IMR-90 (cell line): ENCODE measurements around the gene PACSIN2. TPM values are rescaled to one million over a fixed set of nuclear protein-coding genes. Genes with fewer than 3 reads are reported as not detected.

Source experiments
- ATAC-seq: fragments of 200-7000 bp; cut with Tn5 transposase; 2 replicates; pipeline ENCODE4 v1.9.1; 2020; ENCODE audit warnings: low read depth, mild to moderate bottlenecking, moderate library complexity
- BruUV-seq: library from RNA; stranded (reverse); fragments of 400-500 nt; replicated peaks from 2 replicates; lab custom pipeline; 2021; lab: Mats Ljungman, UMichigan
- CTCF ChIA-PET: fragments of 300-600 bp; formaldehyde crosslinking; extraction: SDS; loops from one replicate; lab custom pipeline; 2021; ENCODE audit warnings: antibody characterized with exemption; lab: Yijun Ruan, JAX
- POLR2A ChIA-PET: fragments of 300-600 bp; sonication (Branson Sonifier 250); formaldehyde crosslinking; loops from one replicate; lab custom pipeline; 2022; ENCODE audit warnings: antibody characterized with exemption; ENCODE audit not compliant: unreplicated experiment; lab: Charles Lee
- DNase-seq: peaks from one replicate; pipeline ENCODE4 v3.0.0; 2013
- H2AFZ ChIP-seq: replicated peaks from 2 replicates; pipeline ENCODE3; 2013; ENCODE audit warnings: low read length, mild to moderate bottlenecking; ENCODE audit not compliant: poor library complexity
- H2AK5ac ChIP-seq: 2 replicates; pipeline ENCODE4 v1.6.1; 2013; ENCODE audit warnings: low read depth, low read length, inconsistent platforms
- H2AK9ac ChIP-seq: replicated peaks from 2 replicates; pipeline ENCODE3; 2013; ENCODE audit warnings: mild to moderate bottlenecking, low read depth, low read length, moderate library complexity; ENCODE audit not compliant: poor library complexity
- H2BK120ac ChIP-seq: 2 replicates; pipeline ENCODE4 v1.6.1; 2013; ENCODE audit warnings: low read depth, low read length, inconsistent platforms
- H2BK15ac ChIP-seq: 3 replicates; pipeline ENCODE4 v1.6.1; 2013; ENCODE audit warnings: low read depth, low read length, inconsistent platforms
- H2BK20ac ChIP-seq: 2 replicates; pipeline ENCODE4 v1.6.1; 2013; ENCODE audit warnings: low read depth, mild to moderate bottlenecking, inconsistent platforms, low read length, moderate library complexity
- H2BK5ac ChIP-seq: 2 replicates; pipeline ENCODE4 v1.6.1; 2013; ENCODE audit warnings: mild to moderate bottlenecking, low read depth, low read length, inconsistent platforms; ENCODE audit not compliant: poor library complexity, severe bottlenecking
- H3K14ac ChIP-seq: replicated peaks from 2 replicates; pipeline ENCODE4 v1.6.1; 2013; ENCODE audit warnings: low read depth, low read length, inconsistent platforms
- H3K18ac ChIP-seq: 2 replicates; pipeline ENCODE4 v1.6.1; 2013; ENCODE audit warnings: low read depth, low read length, control low read depth
- H3K23ac ChIP-seq: 2 replicates; pipeline ENCODE4 v1.6.1; 2013; ENCODE audit warnings: low read depth, low read length, inconsistent platforms
- H3K27ac ChIP-seq: 2 replicates; pipeline ENCODE4 v1.5.1; 2013; ENCODE audit warnings: mild to moderate bottlenecking, control low read depth, low read length; ENCODE audit not compliant: insufficient read depth
- H3K27me3 ChIP-seq: 2 replicates; pipeline ENCODE4 v1.6.1; 2013; ENCODE audit warnings: low read length; ENCODE audit not compliant: control insufficient read depth, insufficient read depth
- H3K36me3 ChIP-seq: 2 replicates; pipeline ENCODE4 v1.6.1; 2013; ENCODE audit warnings: low read length, mixed read lengths; ENCODE audit not compliant: control insufficient read depth, insufficient read depth
- H3K4ac ChIP-seq: 2 replicates; pipeline ENCODE4 v1.6.1; 2013; ENCODE audit warnings: low read depth, low read length, inconsistent platforms
- H3K4me1 ChIP-seq: 2 replicates; pipeline ENCODE4 v1.6.1; 2013; ENCODE audit warnings: low read length, mixed read lengths; ENCODE audit not compliant: control insufficient read depth, insufficient read depth
- H3K4me2 ChIP-seq: 2 replicates; pipeline ENCODE4 v1.6.1; 2013; ENCODE audit warnings: low read depth, mild to moderate bottlenecking, control low read depth, low read length, moderate library complexity
- H3K4me3 ChIP-seq: 2 replicates; pipeline ENCODE4 v1.5.1; 2013; ENCODE audit warnings: low read depth, mild to moderate bottlenecking, control low read depth, low read length, moderate library complexity; ENCODE audit not compliant: insufficient read depth
- H3K56ac ChIP-seq: 2 replicates; pipeline ENCODE4 v1.6.1; 2013; ENCODE audit warnings: low read length, inconsistent platforms; ENCODE audit not compliant: insufficient read depth; ENCODE audit errors: extremely low read depth
- H3K79me1 ChIP-seq, 2 experiments: 2 replicates each; pipeline ENCODE4 v1.6.1; 2013; ENCODE audit warnings: low read length in 2 of 2, inconsistent platforms in 1 of 2, low read depth in 1 of 2
- H3K9ac ChIP-seq: 2 replicates; pipeline ENCODE4 v1.6.1; 2013; ENCODE audit warnings: low read depth, low read length, control low read depth
- H3K9me1 ChIP-seq: 2 replicates; pipeline ENCODE4 v1.6.1; 2013; ENCODE audit warnings: low read length, inconsistent platforms; ENCODE audit not compliant: insufficient read depth
- H3K9me3 ChIP-seq: 2 replicates; pipeline ENCODE4 v1.6.1; 2013; ENCODE audit warnings: low read length; ENCODE audit not compliant: control insufficient read depth, insufficient read depth
- H4K20me1 ChIP-seq: 2 replicates; pipeline ENCODE4 v1.6.1; 2013; ENCODE audit warnings: low read length, inconsistent platforms; ENCODE audit not compliant: insufficient read depth
- H4K5ac ChIP-seq: 2 replicates; pipeline ENCODE4 v1.6.1; 2013; ENCODE audit warnings: mild to moderate bottlenecking, low read depth, low read length, control low read depth
- H4K8ac ChIP-seq, 2 experiments: 2 replicates each; pipeline ENCODE4 v1.6.1; 2013; ENCODE audit warnings: low read depth in 2 of 2, low read length in 2 of 2, control low read depth in 1 of 2, inconsistent platforms in 1 of 2
- H4K91ac ChIP-seq: 2 replicates; pipeline ENCODE4 v1.6.1; 2013; ENCODE audit warnings: low read depth, low read length, inconsistent platforms; ENCODE audit not compliant: insufficient read depth
- BHLHE40 ChIP-seq: fragments of 150-350 bp; IDR thresholded peaks from 2 replicates; pipeline ENCODE4 v1.6.1; 2016; ENCODE audit warnings: mild to moderate bottlenecking, low read depth, low read length
- CHD1 ChIP-seq: IDR thresholded peaks from 2 replicates; pipeline ENCODE4 v1.6.1; 2012; ENCODE audit warnings: low read depth, low read length, improper control_type of control experiment
- FOS ChIP-seq: fragments of 150-350 bp; IDR thresholded peaks from 2 replicates; pipeline ENCODE4 v1.6.1; 2016; ENCODE audit warnings: low read depth, low read length
- MAFK ChIP-seq: IDR thresholded peaks from 2 replicates; pipeline ENCODE4 v1.6.1; 2012; ENCODE audit warnings: low read depth, low read length, improper control_type of control experiment
- MAZ ChIP-seq: IDR thresholded peaks from 2 replicates; pipeline ENCODE4 v1.6.1; 2012; ENCODE audit warnings: low read depth, mild to moderate bottlenecking, low read length, improper control_type of control experiment, moderate library complexity, borderline replicate concordance
- MXI1 ChIP-seq: IDR thresholded peaks from 2 replicates; pipeline ENCODE4 v1.6.1; 2012; ENCODE audit warnings: low read depth, mild to moderate bottlenecking, low read length, moderate library complexity, borderline replicate concordance
- NFE2L2 ChIP-seq: fragments of 150-350 bp; IDR thresholded peaks from 2 replicates; pipeline ENCODE4 v1.6.1; 2016; ENCODE audit warnings: low read depth, mild to moderate bottlenecking, low read length
- SMC3 ChIP-seq: fragments of 150-350 bp; IDR thresholded peaks from 2 replicates; pipeline ENCODE4 v1.6.1; 2016; ENCODE audit warnings: low read depth, mild to moderate bottlenecking, antibody characterized with exemption, low read length, moderate library complexity
- WGBS, 2 experiments: methylation state at CpG; one replicate each; pipeline versions ENCODE4 v1.1.5 to v1.1.7; 2013; ENCODE audit warnings: missing lambda C conversion rate in 2 of 2; ENCODE audit not compliant: insufficient read length in 1 of 2; ENCODE audit errors: extremely low coverage in 2 of 2; 5-methylcytosine and 5-hydroxymethylcytosine counted together
- dilution Hi-C: fragments of 300-500 bp; cut with HindIII; formaldehyde crosslinking; loops from one replicate; pipeline ENCODE4 v1.14.3; 2018; ENCODE audit warnings: low sequenced_read_pairs; ENCODE audit not compliant: unreplicated experiment
- in situ Hi-C: fragments of 300-500 bp; cut with MboI; formaldehyde crosslinking; loops from 3 replicates; pipeline ENCODE4 v1.14.3; 2019; ENCODE audit warnings: low sequenced_read_pairs, inconsistent platforms, mixed read lengths
- intact Hi-C: fragments of 100-400 bp; cut with micrococcal nuclease; formaldehyde crosslinking; loops from 2 replicates; pipeline ENCODE4 v1.10.0; 2022
- polyA plus RNA-seq, 3 experiments: library from polyadenylated mRNA; depleted of rRNA; stranded (reverse); fragments of >200 nt; gene quantifications; 2 replicates each; pipeline ENCODE4 v1.2.3, GENCODE V29; 2012; ENCODE audit warnings: low replicate concordance in 1 of 3
- total RNA-seq: library from RNA; depleted of rRNA; stranded (reverse); fragments of >200 nt; gene quantifications from 2 replicates; pipeline ENCODE4 v1.2.3, GENCODE V29; 2012
- TF ChIP-seq, protein P1 (sequence below): fragments of 150-350 bp; IDR thresholded peaks from 2 replicates; pipeline ENCODE4 v1.6.1; 2017; ENCODE audit warnings: mild to moderate bottlenecking, antibody characterized with exemption, low read length, low read depth
- TF ChIP-seq, protein P2 (sequence below): conservative IDR thresholded peaks from 2 replicates; pipeline ENCODE4 v1.5.1; 2012; ENCODE audit warnings: mild to moderate bottlenecking, low read depth, low read length, improper control_type of control experiment

PACSIN2 gene
- total and polyA plus RNA-seq, 2 of the 4 experiments (the other 2 are of a cell fraction), result 85.0 to 118 TPM

DNA sequence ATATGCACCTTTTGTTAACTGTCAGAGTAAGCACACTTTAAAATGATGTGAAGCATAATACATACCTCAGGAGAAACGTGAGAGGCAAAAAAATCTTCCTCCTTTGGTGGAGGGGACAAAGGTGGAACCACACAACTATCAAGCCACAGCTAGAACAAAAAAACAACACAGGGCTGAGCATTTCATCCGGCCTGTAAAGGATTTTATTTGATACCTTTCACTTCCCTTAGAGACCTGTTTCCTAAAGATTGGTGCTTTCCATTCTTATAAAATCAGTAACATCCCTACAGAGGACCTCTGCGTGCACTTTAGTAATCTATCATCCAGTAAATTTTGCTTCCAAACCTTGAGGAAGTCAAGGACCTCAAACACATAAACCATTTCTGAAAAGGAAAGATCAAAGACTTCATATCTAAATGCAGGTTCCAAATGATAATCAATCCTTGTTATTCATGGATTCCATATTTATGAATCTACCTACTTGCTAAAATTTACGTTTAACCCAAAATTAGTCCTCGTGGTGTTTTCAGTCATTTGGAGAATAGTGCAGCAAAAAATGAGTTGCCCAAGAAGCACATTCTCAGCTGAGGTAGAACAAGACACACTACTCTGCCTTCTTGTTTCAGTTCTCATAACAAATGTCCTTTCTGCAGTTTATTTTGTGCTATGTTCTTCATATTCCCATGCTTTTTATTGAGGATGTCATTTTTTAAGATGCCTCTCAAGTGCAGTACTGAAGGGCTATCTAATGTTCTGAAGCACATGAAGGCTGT, 180.6 kb downstream of the PACSIN2 start:
- peaks cover 30 to 44% of the 10 kb centered on the region in 2 experiments for H3K79me1 ChIP-seq
- ChIA-PET POLR2A (no interaction called here), CTCF (interaction anchor here (1.5 to 2.1 kb wide), 2 partner anchors 14 kb away, joined by 4 to 8 read pairs; no protein-coding TSS in a partner anchor)
- H3K9ac ChIP-seq, result no peak overlapping the region
- TF ChIP-seq, protein P1, sequence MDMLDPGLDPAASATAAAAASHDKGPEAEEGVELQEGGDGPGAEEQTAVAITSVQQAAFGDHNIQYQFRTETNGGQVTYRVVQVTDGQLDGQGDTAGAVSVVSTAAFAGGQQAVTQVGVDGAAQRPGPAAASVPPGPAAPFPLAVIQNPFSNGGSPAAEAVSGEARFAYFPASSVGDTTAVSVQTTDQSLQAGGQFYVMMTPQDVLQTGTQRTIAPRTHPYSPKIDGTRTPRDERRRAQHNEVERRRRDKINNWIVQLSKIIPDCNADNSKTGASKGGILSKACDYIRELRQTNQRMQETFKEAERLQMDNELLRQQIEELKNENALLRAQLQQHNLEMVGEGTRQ, result no peak
- TF ChIP-seq MAZ (no peak), MXI1 (no peak), FOS (no peak), BHLHE40 (no peak), CHD1 (no peak), MAFK (no peak), NFE2L2 (no peak), SMC3 (no peak)
- TF ChIP-seq, protein P2, sequence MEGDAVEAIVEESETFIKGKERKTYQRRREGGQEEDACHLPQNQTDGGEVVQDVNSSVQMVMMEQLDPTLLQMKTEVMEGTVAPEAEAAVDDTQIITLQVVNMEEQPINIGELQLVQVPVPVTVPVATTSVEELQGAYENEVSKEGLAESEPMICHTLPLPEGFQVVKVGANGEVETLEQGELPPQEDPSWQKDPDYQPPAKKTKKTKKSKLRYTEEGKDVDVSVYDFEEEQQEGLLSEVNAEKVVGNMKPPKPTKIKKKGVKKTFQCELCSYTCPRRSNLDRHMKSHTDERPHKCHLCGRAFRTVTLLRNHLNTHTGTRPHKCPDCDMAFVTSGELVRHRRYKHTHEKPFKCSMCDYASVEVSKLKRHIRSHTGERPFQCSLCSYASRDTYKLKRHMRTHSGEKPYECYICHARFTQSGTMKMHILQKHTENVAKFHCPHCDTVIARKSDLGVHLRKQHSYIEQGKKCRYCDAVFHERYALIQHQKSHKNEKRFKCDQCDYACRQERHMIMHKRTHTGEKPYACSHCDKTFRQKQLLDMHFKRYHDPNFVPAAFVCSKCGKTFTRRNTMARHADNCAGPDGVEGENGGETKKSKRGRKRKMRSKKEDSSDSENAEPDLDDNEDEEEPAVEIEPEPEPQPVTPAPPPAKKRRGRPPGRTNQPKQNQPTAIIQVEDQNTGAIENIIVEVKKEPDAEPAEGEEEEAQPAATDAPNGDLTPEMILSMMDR, result no peak
- no peak overlapping the region for H2AK5ac ChIP-seq
- H3K18ac ChIP-seq, result no peak overlapping the region
- H3K36me3 ChIP-seq, result peaks cover 42% of the 10 kb centered on the region
- DNase-seq (no peak), ATAC-seq (no peak)
- H3K9me1 ChIP-seq, result no peaks in the 10 kb centered on the region
- H2BK120ac ChIP-seq, result no peak overlapping the region
- no peak overlapping the region for H2BK20ac ChIP-seq
- no peak overlapping the region for H2BK5ac ChIP-seq
- H4K20me1 ChIP-seq, result peaks cover 8% of the 10 kb centered on the region; the same call in 1 of the 2 replicates
- in situ Hi-C loops, result no loop called here
- no peak overlapping the region for H2BK15ac ChIP-seq
- no peak overlapping the region for H3K4ac ChIP-seq
- no peaks in the 10 kb centered on the region for H3K9me3 ChIP-seq
- no peak overlapping the region for H3K4me2 ChIP-seq
- no peak overlapping the region for H3K23ac ChIP-seq
- H2AFZ ChIP-seq, result no peak overlapping the region
- no peak overlapping the region for H3K14ac ChIP-seq
- BruUV-seq, result no TSS peak
- H4K8ac ChIP-seq, result no peak overlapping the region
- H3K27ac ChIP-seq, result no peak overlapping the region
- H3K27me3 ChIP-seq, result no peaks in the 10 kb centered on the region
- no peaks in the 10 kb centered on the region for H3K4me1 ChIP-seq
- dilution Hi-C loops, result no loop called here
- H4K91ac ChIP-seq, result no peak overlapping the region
- intact Hi-C loops, result no loop called here
- no peak overlapping the region for H3K4me3 ChIP-seq
- no peak overlapping the region for H3K56ac ChIP-seq
- H4K5ac ChIP-seq, result no peak overlapping the region
- no peak overlapping the region for H2AK9ac ChIP-seq
- WGBS, 2 experiments, result no CpG with 5 or more reads among the region's 5 CpGs
